ENCODE measurements around the gene GMDS. TPM values are rescaled to one million over a fixed set of nuclear protein-coding genes. Genes with fewer than 3 reads are reported as not detected.

GMDS gene
- total and polyA plus RNA-seq, 9 donors = 6.6 to 20.6 (median 11.0) TPM

DNA sequence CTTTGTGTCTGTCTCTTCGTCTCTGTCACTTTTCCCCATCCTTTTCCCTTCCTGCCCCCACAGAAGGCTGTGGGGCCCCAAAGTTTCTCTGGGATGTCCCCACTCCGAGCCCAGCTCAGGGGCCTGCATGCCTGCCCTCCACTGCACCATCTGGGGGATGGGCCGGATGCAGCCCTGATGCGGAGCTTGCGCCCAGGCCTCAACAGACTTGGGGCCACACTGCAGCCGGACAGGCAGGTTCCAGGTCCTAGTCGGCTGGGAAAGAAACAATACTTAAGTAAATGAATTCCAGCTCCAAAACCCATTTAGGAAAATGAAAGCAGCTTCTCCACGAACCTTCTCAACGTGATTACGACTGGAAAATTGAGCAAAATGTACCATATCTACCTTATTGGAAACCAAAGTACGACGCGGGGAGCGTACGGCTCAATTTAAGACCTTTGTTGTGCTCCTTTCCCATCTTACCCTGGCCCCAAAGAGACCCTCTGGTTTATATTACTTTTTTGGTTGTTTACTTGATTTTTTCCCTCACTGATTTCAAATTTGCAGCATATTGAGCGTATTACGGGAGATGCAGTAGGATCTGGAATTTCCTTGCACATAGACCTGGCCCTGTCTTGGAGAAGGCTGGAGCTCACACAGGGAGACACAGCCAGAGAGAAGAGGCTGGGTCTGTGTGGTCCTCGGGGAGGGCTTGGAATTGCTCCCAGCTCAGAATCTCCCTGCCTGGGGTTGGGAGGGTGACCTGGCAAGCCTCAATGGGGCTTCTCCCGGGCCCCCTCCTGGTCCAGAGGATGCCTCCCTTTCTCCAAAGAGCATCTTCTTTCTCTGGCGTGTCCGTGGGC is 627.7 kb downstream of the GMDS start:
- intact Hi-C loops (cut with DNase I) = loop anchor here in 1 of 4 donors (10.0 kb wide), 1 partner anchor 217 kb away; no protein-coding TSS in a partner anchor
- no peak overlapping the region for H3K27ac ChIP-seq
- H3K36me3 ChIP-seq = no peaks in the 10 kb centered on the region
- TF ChIP-seq, protein P1, sequence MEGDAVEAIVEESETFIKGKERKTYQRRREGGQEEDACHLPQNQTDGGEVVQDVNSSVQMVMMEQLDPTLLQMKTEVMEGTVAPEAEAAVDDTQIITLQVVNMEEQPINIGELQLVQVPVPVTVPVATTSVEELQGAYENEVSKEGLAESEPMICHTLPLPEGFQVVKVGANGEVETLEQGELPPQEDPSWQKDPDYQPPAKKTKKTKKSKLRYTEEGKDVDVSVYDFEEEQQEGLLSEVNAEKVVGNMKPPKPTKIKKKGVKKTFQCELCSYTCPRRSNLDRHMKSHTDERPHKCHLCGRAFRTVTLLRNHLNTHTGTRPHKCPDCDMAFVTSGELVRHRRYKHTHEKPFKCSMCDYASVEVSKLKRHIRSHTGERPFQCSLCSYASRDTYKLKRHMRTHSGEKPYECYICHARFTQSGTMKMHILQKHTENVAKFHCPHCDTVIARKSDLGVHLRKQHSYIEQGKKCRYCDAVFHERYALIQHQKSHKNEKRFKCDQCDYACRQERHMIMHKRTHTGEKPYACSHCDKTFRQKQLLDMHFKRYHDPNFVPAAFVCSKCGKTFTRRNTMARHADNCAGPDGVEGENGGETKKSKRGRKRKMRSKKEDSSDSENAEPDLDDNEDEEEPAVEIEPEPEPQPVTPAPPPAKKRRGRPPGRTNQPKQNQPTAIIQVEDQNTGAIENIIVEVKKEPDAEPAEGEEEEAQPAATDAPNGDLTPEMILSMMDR (IDR thresholded peaks at IDR 0.05) = no peak
- TF ChIP-seq EP300 (IDR thresholded peaks at IDR 0.05) = no peak
- H3K4me1 ChIP-seq (ENCODE audit: insufficient read depth) = peaks cover 4% of the 10 kb centered on the region
- no peaks in the 10 kb centered on the region for H3K9me3 ChIP-seq
- no peaks in the 10 kb centered on the region for H3K27me3 ChIP-seq
- no peak for DNase-seq
- no peak overlapping the region for H3K4me3 ChIP-seq
- 89 to 93% (median 90%) methylated on average over 21 of the region's 21 CpGs for WGBS, 3 donors

DNA sequence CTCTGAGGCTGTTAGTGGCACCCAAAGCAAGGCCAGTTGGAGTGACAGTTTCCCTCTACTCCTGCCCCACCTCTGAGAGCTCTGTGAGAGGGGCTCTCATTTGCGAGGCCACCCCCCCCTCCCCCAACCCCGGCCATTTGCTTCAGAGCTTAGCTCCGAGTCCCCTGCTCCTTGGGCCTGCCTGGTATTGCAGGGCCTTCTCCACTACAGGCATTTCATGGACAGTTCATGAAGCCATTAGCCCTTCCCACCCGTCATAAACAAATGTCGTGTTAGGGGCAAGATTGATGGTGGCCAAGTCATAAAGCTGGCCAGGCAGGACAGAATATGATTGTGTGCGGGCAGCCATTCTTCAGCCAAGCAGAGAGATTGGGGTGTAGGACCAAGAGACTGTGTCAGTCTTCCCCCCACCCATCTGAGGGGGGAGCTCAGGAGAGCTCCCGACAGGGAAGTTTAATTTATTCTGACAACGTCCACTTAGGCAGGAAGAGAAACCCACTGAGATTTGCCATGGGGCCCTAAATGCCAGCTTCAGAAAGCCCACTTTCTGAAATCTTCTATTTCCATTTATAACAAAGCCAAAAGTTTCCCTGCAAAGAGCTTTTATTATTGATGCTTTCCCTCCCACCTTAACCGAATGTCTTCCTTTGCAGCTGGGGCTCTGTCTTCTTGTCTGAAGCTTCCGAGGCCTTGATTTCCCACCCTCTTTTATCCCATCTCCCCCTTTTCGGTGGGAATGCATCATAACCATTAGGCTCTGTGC is 628.5 kb downstream of the GMDS start:
- Histone ChIP-seq H3K36me3 (no peaks in the 10 kb centered on the region), H3K9me3 (no peaks in the 10 kb centered on the region), H3K27ac (no peak overlapping the region), H3K4me3 (no peak overlapping the region), H3K27me3 (no peaks in the 10 kb centered on the region), H3K4me1 (ENCODE audit: insufficient read depth) (peaks cover 4% of the 10 kb centered on the region)
- intact Hi-C loops (cut with DNase I) = loop anchor here in 1 of 4 donors (10.0 kb wide), 1 partner anchor 218 kb away; no protein-coding TSS in a partner anchor
- DNase-seq = no peak
- TF ChIP-seq, protein P1 (IDR thresholded peaks at IDR 0.05) = no peak
- TF ChIP-seq EP300 (IDR thresholded peaks at IDR 0.05) (no peak), POLR2A (IDR thresholded peaks at IDR 0.05) (no peak)
- 85 to 91% (median 87%) methylated on average over 11 of the region's 11 CpGs for WGBS, 3 donors

DNA sequence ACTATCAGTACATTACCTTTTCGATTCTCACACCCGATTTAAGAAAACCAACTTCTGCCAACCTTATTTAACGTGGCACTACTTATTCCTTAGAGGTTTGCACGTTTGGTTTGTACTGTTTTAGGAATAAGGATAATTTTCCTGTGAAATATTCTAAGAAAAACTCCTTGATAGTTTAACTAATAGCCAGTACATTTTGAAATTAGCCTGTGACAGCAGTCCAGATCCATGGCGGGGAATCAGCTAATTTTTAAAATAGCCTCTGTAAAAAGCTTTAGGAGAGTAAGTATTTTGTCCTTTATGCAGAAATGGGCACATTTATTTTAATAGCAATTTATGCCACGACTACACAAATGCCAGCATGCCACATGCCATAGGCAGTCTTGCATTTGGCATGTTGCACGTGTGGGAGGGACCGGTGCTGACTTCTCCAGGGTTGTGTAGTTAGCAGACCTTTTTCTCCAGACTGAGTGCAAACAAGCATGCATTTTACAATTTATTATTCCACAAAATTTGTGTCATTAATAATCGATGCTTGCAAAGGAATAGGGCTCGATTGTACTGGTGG is 629.5 kb downstream of the GMDS start:
- Histone ChIP-seq H3K4me3 (no peak overlapping the region), H3K9me3 (no peaks in the 10 kb centered on the region), H3K4me1 (ENCODE audit: insufficient read depth) (peaks cover 7% of the 10 kb centered on the region), H3K27ac (no peak overlapping the region), H3K27me3 (no peaks in the 10 kb centered on the region), H3K36me3 (no peaks in the 10 kb centered on the region)
- intact Hi-C loops (cut with DNase I) = loop anchor here in 1 of 4 donors (10.0 kb wide), 1 partner anchor 219 kb away; no protein-coding TSS in a partner anchor
- TF ChIP-seq POLR2A (IDR thresholded peaks at IDR 0.05) = no peak
- TF ChIP-seq, protein P1 (IDR thresholded peaks at IDR 0.05) = no peak
- WGBS, 3 donors = 89 to 94% (median 90%) methylated on average over 10 of the region's 10 CpGs
- DNase-seq = no peak

GRCh38 chr6:1615151-1615852 is 630.1 kb downstream of the GMDS start:
- Histone ChIP-seq H3K9me3 (no peaks in the 10 kb centered on the region), H3K27me3 (no peaks in the 10 kb centered on the region), H3K4me3 (no peak overlapping the region), H3K4me1 (ENCODE audit: insufficient read depth) (peaks cover 7% of the 10 kb centered on the region), H3K27ac (no peak overlapping the region), H3K36me3 (no peaks in the 10 kb centered on the region)
- intact Hi-C loops (cut with DNase I) = loop anchor here in 1 of 4 donors (10.0 kb wide), 1 partner anchor 219 kb away; no protein-coding TSS in a partner anchor
- no peak for TF ChIP-seq EP300 (IDR thresholded peaks at IDR 0.05)
- TF ChIP-seq, protein P1 (IDR thresholded peaks at IDR 0.05) = no peak
- no peak for TF ChIP-seq POLR2A (IDR thresholded peaks at IDR 0.05)
- 79 to 92% (median 89%) methylated on average over 48 to 50 of the region's 50 CpGs for WGBS, 3 donors
- no peak for DNase-seq

Measured in ovary (tissue), 9 donors.